ENCODE measurements around the gene LEMD1. TPM values are rescaled to one million over a fixed set of nuclear protein-coding genes. Genes with fewer than 3 reads are reported as not detected.
"Not testable (repeated sequence)": the region's sequence is repeated elsewhere in the genome, so short reads cannot be mapped to it uniquely, and the experiment has no call there.

Gene LEMD1
- total RNA-seq, 1 donor from 2014 or later = not detected

DNA sequence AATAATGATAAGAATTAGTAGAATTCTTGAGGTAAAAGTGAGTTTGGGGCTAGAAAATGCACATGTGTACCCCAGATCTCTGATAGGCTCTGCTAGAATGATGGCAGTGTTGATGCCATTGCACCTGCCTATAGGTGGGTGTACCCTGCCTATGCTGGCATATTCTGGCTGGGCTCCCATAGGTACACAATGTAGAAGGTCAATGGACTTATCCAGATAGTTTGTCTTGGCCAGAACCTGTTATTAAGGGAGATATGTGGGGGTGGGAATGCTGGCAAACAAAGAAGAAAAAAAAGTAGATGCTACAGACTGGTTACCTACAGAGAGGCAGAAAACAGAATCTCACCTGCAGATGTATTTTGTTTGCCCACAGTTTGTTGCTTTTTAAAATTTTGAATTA is 51.1 kb downstream of the LEMD1 start:
- no peak for DNase-seq (ENCODE audit: low spot score)
- no peak for ATAC-seq
- intact Hi-C loops (cut with DNase I) = no loop called here

DNA sequence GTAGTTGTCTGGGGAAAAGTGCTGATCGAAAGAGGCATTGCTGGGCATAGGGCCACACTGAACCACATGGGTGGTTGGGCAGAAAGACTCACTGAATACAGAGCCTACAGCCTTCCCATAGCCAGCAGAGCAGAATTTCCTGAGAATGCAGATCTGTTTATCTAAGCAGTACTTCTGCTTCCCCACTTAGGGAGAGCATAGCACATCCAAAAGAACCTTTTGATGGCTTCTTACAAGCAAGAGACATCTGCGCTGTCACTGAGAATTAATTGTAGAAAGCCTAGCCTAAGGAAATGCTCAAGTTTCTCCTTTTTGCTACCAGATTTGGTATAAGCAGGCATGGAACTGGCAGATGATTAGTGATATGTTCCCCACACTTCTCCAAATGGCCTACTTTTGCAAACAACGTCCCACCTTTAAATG is 52.1 kb downstream of the LEMD1 start:
- ATAC-seq (no peak), DNase-seq (ENCODE audit: low spot score) (no peak)
- intact Hi-C loops (cut with DNase I) = no loop called here

DNA sequence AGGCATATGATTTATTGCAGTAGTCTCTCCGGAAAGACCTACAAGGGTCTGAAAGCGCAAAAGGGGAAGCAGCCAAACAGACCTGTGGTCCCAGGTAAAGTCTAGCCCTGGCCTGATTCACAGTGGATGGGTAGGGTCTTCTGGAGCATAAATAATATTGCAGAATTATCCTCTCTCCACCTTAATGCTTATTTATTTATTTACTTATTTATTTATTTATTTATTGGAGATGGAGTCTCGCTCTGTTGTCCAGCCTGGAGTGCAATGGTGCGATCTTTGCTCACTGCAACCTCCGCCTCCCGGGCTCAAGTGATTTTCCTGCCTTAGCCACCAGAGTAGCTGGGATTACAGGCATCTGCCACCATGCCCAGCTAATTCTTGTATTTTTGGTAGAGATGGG is 53.4 kb downstream of the LEMD1 start:
- no peak for DNase-seq (ENCODE audit: low spot score)
- intact Hi-C loops (cut with DNase I) = no loop called here
- no peak for ATAC-seq

DNA sequence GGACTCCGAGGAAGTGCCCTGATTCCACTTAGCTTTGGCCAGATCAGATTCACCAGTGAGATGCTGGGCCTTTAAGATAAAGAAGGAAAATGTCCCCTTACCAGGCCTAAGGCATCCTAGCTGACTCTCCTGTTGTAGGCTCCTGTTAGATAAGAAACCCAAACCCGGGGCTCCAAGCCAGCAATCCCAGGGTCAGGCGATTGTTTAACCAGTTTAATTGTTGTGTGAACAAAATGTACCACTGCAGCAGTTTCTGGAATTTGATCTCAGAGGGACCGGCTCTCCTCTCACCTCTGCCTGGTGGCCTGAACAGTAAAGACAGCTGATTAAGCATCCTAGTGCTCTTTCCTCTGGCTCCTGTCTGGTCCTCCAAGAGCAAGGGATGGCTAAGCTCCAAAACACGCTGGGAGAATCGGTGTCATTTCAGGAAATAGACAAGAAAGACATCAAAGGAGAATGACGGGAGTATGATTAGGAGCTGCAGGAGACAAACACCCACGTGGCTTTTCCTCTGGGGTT is 55.9 kb downstream of the LEMD1 start:
- intact Hi-C loops (cut with DNase I) = no loop called here
- DNase-seq (ENCODE audit: low spot score) (no peak), ATAC-seq (no peak)

DNA sequence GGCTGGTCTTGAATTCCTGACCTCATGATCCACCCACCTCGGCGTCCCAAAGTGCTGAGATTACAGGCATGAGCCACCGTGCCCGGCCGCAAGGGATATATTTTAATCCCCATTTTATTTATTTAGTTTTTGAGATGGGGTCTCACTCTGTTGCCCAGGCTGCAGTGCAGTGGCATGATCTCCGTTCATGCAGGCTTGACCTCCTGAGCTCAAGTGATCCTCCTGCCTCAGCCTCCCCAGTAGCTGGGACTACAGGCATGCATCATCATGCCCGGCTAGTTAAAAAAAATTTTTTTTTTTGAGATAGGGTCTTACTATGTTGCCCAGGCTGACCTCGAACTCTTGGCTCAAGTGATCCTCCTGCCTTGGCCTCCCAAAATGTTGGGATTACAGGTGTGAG is 56.8 kb downstream of the LEMD1 start:
- intact Hi-C loops (cut with DNase I); DNase-seq (ENCODE audit: low spot score): not testable (repeated sequence)

DNA sequence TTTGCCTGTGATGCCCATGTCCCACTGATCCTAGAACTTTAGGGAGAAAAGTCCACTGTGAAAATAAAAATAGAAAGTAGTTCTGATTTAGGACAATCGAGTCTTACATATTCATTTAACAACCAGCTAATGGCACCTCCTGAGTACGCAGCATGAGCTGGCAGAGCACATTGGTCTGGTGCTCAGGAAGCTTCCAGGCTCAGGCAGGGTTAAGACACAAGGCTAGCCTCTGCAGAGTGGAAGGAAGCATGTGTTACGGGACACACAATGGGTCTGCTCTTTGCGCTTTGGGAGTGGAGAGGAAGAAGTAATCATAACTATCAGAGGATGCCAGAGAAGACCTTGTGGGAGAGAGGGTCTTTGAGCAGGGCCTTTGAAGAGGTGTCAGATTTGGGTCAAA is 61.0 kb downstream of the LEMD1 start:
- intact Hi-C loops (cut with DNase I) = no loop called here
- no peak for ATAC-seq
- DNase-seq (ENCODE audit: low spot score) = no peak

More for the DNA sequence above, 56.8 kb downstream of the LEMD1 start:
- not testable (repeated sequence) for ATAC-seq

DNA sequence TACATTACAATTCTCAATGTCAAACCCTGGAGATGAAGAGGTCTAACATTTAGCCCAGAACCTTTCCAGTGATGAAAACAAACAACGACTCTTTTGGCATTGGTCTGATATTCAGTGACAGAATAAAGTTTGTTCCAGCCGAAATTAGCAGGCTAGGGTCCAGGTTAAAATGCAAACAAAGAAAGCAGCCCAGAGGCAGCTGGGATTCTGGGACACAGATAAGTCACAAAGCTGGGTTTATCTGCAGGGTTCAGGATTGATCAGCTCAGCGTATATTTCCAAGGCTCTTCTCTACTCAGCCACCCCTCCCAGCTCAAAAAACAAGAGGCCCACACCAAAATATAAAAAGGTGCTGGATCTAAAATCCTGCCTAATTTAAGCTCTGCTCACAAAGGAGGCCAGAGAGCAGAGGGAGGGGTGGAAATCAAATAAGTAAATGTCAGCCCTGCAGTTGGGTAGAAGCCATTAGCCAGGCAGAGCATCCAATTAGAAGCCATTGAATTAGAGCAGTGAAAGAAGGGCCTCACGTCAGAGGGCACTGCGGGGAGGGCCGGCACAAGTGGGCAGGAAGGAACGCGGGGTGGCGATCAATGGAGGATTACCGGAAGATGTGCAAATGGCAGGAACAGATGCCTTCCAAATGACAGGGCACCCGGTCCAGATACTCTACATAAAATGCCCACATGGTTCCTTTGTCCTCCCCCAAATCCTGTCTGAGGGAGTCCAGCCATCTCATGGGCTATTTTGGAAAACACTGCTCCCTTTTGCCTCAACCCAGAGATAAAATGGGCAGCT is 61.9 kb downstream of the LEMD1 start:
- ATAC-seq = no peak
- DNase-seq (ENCODE audit: low spot score) = no peak
- intact Hi-C loops (cut with DNase I) = loop anchor here (10.0 kb wide), 1 partner anchor 65 kb away; the partner anchor contains the start of gene LEMD1

DNA sequence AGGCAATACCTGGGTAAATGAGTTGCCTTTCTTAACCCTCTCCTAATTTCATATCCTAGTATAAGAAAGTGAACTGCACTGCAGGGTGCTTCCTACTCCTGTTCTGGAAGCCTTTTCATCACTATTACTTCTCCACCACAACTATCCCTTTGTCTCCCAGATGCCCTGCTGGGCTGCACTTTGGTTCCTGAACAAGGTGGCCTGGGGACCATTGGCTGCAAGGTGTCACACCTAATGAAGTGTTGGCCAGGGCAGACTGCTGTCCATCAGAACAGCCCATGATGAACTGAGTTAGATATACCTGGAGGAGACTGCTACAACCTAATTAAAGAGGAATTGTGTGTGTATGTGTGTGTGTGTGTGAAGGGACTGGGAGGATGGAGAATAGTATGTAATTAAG is 63.3 kb downstream of the LEMD1 start:
- intact Hi-C loops (cut with DNase I) = loop anchor here (10.0 kb wide), 1 partner anchor 66 kb away; the partner anchor contains the start of gene LEMD1
- ATAC-seq (no peak), DNase-seq (ENCODE audit: low spot score) (no peak)

DNA sequence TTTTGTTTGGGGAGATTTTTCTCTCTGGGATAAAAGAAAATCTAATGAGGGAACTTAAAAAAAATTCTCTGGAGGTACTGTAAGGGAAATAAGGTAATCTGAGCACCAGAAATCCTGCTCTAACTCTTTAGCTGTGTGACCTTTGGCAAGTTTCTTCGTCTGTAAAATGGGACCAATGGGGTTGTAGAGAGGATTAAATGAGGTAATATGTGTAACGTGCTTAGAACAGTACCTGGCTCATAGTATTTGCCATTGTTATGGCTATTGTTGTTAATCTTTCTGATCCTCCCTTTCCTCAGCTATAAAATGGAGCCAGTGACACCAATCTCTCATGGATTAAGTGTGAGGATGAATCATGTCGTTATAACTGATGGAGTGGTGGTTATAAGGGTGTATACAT is 64.3 kb downstream of the LEMD1 start:
- intact Hi-C loops (cut with DNase I) = loop anchor here (10.0 kb wide), 1 partner anchor 67 kb away; the partner anchor contains the start of gene LEMD1
- ATAC-seq (no peak), DNase-seq (ENCODE audit: low spot score) (no peak)

DNA sequence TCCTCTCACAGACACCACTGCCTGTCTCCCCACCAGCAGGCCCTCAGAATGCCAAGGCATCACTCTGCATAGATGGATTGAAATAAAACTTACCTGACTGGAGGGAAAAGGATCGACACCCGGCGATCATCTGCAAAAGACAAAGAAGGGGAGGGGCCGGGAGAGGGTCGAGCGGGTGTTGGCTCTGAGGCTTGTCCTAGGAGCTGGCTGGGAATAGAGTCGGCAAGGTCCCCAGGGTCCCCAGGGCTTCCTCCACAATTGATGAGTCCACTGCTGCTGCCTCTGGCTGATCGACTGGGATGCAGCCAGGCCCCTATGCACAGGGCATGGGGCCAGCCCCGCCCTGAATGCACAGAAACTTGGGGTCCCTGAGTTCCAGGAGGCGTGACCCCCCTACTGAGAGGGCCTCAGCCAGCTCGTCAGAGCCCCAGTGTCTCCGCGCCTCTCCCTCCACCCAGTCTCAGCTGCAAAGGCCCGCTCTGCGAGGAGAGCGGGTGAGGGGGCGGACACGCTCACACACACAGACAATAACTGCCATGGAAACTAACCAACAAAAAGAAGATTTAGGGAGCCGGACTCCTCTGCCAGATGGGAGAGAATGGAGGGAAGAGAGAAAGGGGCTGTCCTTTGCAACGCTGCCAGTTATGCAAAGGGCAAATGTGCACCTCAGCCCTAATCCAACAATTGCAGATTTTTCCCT is 65.3 kb downstream of the LEMD1 start, which contains the start of gene KLHDC8A:
Gene KLHDC8A, minus strand, starts transcription at position 483 of the 700 bp plus-strand sequence. CDS start 13,318 bp downstream, outside the sequence.
- no peak for DNase-seq (ENCODE audit: low spot score)
- peak; percentile 64 for ATAC-seq
- intact Hi-C loops (cut with DNase I) = loop anchor here (10.0 kb wide), 1 partner anchor 68 kb away; the partner anchor contains the start of gene LEMD1

DNA sequence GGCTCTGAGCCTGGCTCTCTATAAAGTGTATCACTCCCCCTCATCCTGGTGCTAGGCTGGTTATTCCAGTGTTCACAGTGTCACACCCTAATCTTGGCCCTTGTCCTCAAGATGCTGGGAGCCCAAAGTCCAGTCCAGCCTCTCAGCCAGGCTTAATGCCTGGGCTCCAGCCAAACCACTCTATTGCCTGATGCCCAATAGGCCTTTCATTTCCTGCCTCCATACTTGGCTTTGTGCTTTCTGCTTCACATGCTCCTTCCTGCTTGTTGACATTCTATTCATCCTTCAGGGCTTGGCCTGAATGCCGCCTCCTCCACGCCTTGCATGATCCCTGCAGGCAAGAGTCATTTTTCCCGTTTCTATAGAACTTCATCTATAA is 66.8 kb downstream of the LEMD1 start:
- no peak for DNase-seq (ENCODE audit: low spot score)
- peak; percentile 47 for ATAC-seq
- intact Hi-C loops (cut with DNase I) = loop anchor here (10.0 kb wide), 1 partner anchor 70 kb away; the partner anchor contains the start of gene LEMD1

DNA sequence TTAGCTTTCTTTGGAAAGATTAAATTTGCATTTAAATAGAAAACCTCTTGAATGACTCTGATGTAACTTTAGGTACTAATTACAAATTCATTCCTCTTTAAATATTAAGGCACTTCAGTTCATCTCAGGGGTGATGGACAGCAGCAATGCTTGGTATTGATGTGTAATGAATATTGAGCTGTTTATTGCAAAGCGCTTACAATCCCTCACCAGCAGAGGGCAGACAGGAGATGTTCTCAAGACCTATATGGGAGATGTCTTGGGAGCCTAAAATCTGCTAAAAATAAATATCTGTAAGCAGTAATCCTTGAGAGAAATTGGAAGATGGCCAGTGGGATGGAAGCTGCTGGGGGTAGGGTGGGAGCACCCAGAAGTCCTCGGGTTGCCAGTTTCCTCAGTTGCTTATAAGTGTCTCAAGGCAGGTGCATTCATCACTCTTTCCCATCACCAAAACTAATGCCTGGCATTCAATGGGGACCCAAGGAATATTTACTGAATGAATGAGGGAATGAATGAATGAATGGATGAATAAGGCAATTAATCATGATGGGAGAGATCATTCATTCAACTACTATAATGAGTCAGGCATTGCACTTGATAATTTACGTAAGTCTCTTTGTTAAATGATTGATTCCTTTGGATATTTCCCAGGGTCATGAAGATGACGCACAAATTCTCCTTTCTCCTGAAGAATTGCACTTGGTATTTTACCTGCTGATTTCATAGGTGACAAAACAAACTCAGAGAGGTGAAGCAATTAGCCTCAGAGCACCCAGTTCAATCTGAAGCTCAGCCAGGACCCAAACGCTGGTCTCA is 67.4 kb downstream of the LEMD1 start:
- intact Hi-C loops (cut with DNase I) = loop anchor here (5.0 to 10.0 kb wide), 2 partner anchors 70 to 133 kb away; partner anchors contain the start of gene LEMD1
- ATAC-seq = peak; percentile 69
- DNase-seq (ENCODE audit: low spot score) = peak; percentile 72

DNA sequence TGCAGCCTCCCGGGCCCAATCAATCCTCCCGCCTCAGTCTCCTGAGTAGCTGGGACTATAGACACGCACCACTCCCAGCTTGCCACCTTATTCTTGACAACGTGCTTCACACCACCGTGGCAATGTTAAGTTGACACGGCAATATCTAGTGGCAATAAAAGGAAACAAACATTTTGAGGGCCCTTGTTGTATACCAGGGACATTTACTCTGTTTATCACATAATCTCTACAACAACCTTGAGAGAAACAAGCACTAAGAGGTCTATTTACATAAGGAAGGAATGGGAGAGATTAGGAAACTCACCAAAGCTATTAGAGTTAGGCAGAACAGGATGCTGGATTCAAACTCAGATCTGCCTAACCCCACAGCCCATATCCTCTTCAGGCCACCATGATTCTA is 68.2 kb downstream of the LEMD1 start:
- no peak for ATAC-seq
- intact Hi-C loops (cut with DNase I) = loop anchor here (5.0 to 10.0 kb wide), 2 partner anchors 71 to 134 kb away; partner anchors contain the start of gene LEMD1
- DNase-seq (ENCODE audit: low spot score) = no peak

DNA sequence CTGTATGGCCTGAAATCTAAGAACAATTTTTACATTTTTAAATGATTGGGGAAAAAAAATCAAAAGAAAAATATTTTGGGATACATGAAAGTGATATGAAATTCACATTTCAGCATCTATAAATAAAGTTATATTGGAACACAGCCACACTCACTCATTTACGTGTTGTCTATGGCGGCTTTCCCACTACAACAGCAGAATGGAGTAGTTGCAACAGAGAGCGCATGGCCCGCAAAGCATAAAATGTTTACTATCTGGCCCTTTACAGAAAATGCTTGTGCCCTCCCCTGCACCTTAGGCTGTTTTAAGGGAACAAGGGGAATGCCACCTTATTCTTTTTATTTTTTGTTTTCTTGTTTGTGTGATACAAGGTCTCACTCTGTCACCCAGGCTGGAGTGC is 68.7 kb downstream of the LEMD1 start:
- DNase-seq (ENCODE audit: low spot score) (no peak), ATAC-seq (no peak)
- intact Hi-C loops (cut with DNase I) = loop anchor here (5.0 to 10.0 kb wide), 2 partner anchors 72 to 134 kb away; partner anchors contain the start of gene LEMD1

DNA sequence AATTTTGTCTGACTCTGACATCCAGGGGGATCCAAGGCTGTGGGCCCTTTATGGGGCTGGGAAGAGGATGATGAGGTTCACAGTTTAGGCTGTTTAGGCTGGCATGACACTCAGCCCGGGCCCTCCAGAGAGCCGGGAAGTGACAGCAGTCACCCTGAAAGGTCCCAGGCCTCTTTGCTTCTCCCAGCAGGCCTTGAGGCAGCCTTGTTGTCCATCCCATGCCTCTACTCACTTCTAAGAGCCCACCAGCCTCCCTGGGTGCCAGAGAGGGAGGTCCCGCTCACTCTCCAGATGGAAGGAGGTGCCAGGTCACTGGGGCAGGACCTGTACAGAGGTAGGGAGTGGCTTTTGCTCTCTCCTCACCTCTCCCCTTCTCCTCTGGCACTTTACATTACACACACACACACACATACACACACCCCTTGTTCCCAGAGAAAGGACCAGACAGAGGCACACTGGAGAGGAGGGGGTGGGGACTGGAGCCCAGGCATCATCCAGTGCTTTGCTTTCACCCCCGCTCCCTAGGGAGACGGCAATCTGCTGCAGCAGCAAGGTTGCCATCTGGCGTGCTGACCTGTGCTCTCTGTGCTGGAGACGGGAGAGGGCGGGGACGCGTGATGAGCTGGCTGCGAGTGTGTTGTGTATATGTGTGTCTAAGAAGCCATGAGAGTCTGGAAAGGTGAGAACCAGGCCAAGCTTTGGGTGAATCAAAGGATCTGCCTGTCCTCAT is 69.7 kb downstream of the LEMD1 start:
- DNase-seq (ENCODE audit: low spot score) = no peak
- intact Hi-C loops (cut with DNase I) = loop anchor here (5.0 to 10.0 kb wide), 2 partner anchors 73 to 135 kb away; partner anchors contain the start of gene LEMD1
- no peak for ATAC-seq

DNA sequence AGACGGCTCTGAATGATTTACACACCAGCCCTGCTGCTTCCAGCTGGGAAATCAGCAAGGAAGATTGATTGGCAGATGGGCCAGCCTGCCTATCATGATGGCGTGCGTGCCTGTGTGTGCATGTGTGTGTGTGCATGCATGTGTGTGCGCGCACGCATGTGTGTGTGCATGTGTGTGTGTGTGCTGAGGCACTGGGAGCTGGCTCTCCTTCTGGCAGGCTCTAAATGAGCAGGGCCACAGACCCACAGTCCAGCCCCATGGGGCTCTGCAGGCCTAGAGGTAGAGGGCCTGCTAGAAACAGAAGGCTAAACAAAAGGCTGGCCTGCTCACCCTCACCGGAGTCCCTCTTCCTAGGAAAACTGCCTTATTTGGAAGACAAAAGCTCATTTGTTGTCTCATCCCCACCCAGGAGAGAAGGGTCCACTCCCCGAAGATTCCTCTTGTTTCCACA is 71.1 kb downstream of the LEMD1 start:
- intact Hi-C loops (cut with DNase I) = loop anchor here (5.0 to 10.0 kb wide), 2 partner anchors 74 to 137 kb away; partner anchors contain the start of gene LEMD1
- ATAC-seq = no peak

DNA sequence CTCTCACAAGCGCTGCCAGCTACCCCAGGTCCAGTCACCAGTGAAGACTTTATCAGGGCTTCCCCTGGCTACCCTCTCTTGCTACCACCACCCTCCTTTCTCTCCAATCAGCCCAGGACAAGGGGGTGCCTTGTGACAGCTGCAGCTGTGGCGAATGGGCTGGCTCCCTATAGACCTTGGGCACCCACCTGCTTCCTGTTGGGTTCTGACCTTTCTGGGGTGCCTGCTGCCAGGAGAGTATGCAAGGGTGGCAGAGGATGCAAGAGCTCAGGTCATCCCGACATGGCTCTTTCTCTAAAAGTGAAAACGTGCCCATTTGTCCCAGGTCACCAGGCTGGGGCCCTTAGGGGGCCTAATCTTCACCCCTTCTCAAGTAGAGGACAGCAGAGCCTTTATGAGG is 71.7 kb downstream of the LEMD1 start:
- intact Hi-C loops (cut with DNase I) = loop anchor here (5.0 to 10.0 kb wide), 2 partner anchors 75 to 137 kb away; partner anchors contain the start of gene LEMD1
- ATAC-seq = no peak

More for the DNA sequence above, 71.1 kb downstream of the LEMD1 start:
- no peak for DNase-seq (ENCODE audit: low spot score)

More for the DNA sequence above, 71.7 kb downstream of the LEMD1 start:
- DNase-seq (ENCODE audit: low spot score) = no peak
